Nephron progenitor cell (in vitro differentiated cells): Measurements from ENCODE around the gene HTR6.

ENCODE experiments used
- DNase-seq: peaks from one replicate; pipeline ENCODE4 v3.0.0; 2021
- H3K27ac Mint-ChIP-seq: 2 replicates; pipeline ENCODE4 v1.8.0; 2021; ENCODE audit warnings: mild to moderate bottlenecking, moderate library complexity, mixed read lengths
- H3K27me3 Mint-ChIP-seq: 2 replicates; pipeline ENCODE4 v1.8.0; 2021; ENCODE audit warnings: mild to moderate bottlenecking, low read depth, mixed read lengths; ENCODE audit not compliant: poor library complexity
- H3K36me3 Mint-ChIP-seq: 2 replicates; pipeline ENCODE4 v1.8.0; 2021; ENCODE audit warnings: low read depth, mixed read lengths
- H3K4me1 Mint-ChIP-seq: 2 replicates; pipeline ENCODE4 v1.8.0; 2021; ENCODE audit warnings: mixed read lengths
- H3K4me3 Mint-ChIP-seq: 2 replicates; pipeline ENCODE4 v1.8.0; 2021; ENCODE audit warnings: mild to moderate bottlenecking, moderate library complexity, mixed read lengths
- H3K9me3 Mint-ChIP-seq: 2 replicates; pipeline ENCODE4 v1.8.0; 2021; ENCODE audit warnings: mild to moderate bottlenecking, moderate library complexity, mixed read lengths
- CTCF ChIP-seq: fragments of 200-600 bp; sonication (generic); IDR thresholded peaks from 2 replicates; pipeline ENCODE4 v1.5.0; 2021; ENCODE audit warnings: antibody characterized with exemption

The HTR6 gene

GRCh38 chr1:19640363-19641316, 24.0 kb upstream of the HTR6 start:
- H3K9me3 Mint-ChIP-seq = no peaks in the 10 kb centered on the region
- no peaks in the 10 kb centered on the region for H3K36me3 Mint-ChIP-seq
- H3K27me3 Mint-ChIP-seq = peaks cover 66% of the 10 kb centered on the region
- peaks cover 10% of the 10 kb centered on the region for H3K4me1 Mint-ChIP-seq
- peak; percentile 32 for DNase-seq
- H3K27ac Mint-ChIP-seq = no peak overlapping the region
- no peak overlapping the region for H3K4me3 Mint-ChIP-seq
- no peak for TF ChIP-seq CTCF

GRCh38 chr1:19643121-19643520, 21.6 kb upstream of the HTR6 start:
- no peak for DNase-seq
- Mint-ChIP-seq H3K27me3 (peaks cover 85% of the 10 kb centered on the region), H3K27ac (no peak overlapping the region), H3K36me3 (no peaks in the 10 kb centered on the region), H3K9me3 (no peaks in the 10 kb centered on the region), H3K4me1 (peaks cover 10% of the 10 kb centered on the region), H3K4me3 (peak overlapping the region; percentile 78)
- no peak for TF ChIP-seq CTCF

- no peak within 1 kb of the TSS for H3K27ac Mint-ChIP-seq
Observed at GRCh38 chr1:19643602-19644394, 20.9 kb upstream of the HTR6 start, which contains the start of gene NBL1. TSS of gene NBL1 (plus strand) at chr1:19644311. CDS start at chr1:19655031, 10,720 bp downstream.

GRCh38 chr1:19644395-19644680, 20.3 kb upstream of the HTR6 start:
- Mint-ChIP-seq H3K27ac (no peak overlapping the region), H3K9me3 (no peaks in the 10 kb centered on the region), H3K36me3 (no peaks in the 10 kb centered on the region), H3K27me3 (peaks cover 83% of the 10 kb centered on the region), H3K4me1 (peaks cover 10% of the 10 kb centered on the region), H3K4me3 (no peak overlapping the region)
- DNase-seq = no peak
- no peak for TF ChIP-seq CTCF

More at GRCh38 chr1:19643602-19644394, 20.9 kb upstream of the HTR6 start, which contains the start of gene NBL1:
- H3K36me3 Mint-ChIP-seq = no peaks in the 10 kb centered on the region
- TF ChIP-seq CTCF = no peak
- H3K4me1 Mint-ChIP-seq = peaks cover 10% of the 10 kb centered on the region
- DNase-seq = peak; percentile 80
- H3K9me3 Mint-ChIP-seq = no peaks in the 10 kb centered on the region
- H3K27me3 Mint-ChIP-seq = peaks cover 80% of the 10 kb centered on the region
- peak within 1 kb of the TSS; percentile 95 for H3K4me3 Mint-ChIP-seq

- H3K36me3 Mint-ChIP-seq = no peaks in the 10 kb centered on the region
- no peak overlapping the region for H3K27ac Mint-ChIP-seq
- H3K27me3 Mint-ChIP-seq = peaks cover 81% of the 10 kb centered on the region
- TF ChIP-seq CTCF = no peak
- peak overlapping the region; percentile 95 for H3K4me3 Mint-ChIP-seq
- peak; percentile 50 for DNase-seq
- H3K9me3 Mint-ChIP-seq = no peaks in the 10 kb centered on the region
- peaks cover 10% of the 10 kb centered on the region for H3K4me1 Mint-ChIP-seq
Observed at GRCh38 chr1:19644681-19645410, 19.8 kb upstream of the HTR6 start.
